Right lobe of liver (tissue), 4 donors: ENCODE data around the gene CYBA.

ENCODE experiments used
- POLR2A ChIP-seq: fragments of 450-650 bp; IDR thresholded peaks from one replicate; pipeline ENCODE4 v1.6.1; 2017; ENCODE audit warnings: antibody characterized with exemption, mild to moderate bottlenecking
- TF ChIP-seq, protein P1 (sequence below), 4 donors: fragments of 200-600 bp in 3 of 4; fragments of 450-650 bp in 1 of 4; IDR thresholded peaks; one replicate each; pipeline versions ENCODE4 v1.5.1 to v1.8.0; 2016 to 2022; ENCODE audit warnings: antibody characterized with exemption in 4 of 4, mild to moderate bottlenecking in 2 of 4
- donor health status: DM: no; HTN: no; CAD: no.
- donor health status: DM: no; HTN: no; CAD: no.
- donor health status: DM: no; HTN: yes; CAD: no.

DNA sequence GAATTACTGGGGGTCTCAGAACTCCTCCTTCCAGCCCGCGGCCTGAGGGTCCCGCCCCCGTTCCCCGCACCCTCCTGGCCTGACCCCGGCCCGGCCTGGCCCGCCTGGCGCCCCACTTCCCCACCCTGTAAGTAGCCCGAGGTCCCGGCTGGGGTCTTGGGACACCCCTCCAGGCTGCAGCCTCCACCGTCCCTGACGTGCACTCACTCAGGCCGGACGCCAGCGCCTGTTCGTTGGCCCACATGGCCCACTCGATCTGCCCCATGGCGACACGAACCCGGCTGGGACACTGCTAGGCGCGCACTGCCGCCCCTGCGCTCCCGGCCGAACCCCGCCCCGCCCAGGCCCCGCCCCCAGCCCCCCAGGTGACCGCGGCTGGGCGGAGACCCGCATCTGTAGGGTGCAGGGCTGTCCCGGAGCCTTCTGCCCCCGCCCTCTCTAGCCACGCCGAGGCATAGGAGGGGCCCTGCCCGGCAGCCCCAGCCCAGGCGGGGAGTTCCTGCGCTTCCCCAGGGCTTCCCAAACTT, at the start of gene CYBA:
- TF ChIP-seq, protein P1, sequence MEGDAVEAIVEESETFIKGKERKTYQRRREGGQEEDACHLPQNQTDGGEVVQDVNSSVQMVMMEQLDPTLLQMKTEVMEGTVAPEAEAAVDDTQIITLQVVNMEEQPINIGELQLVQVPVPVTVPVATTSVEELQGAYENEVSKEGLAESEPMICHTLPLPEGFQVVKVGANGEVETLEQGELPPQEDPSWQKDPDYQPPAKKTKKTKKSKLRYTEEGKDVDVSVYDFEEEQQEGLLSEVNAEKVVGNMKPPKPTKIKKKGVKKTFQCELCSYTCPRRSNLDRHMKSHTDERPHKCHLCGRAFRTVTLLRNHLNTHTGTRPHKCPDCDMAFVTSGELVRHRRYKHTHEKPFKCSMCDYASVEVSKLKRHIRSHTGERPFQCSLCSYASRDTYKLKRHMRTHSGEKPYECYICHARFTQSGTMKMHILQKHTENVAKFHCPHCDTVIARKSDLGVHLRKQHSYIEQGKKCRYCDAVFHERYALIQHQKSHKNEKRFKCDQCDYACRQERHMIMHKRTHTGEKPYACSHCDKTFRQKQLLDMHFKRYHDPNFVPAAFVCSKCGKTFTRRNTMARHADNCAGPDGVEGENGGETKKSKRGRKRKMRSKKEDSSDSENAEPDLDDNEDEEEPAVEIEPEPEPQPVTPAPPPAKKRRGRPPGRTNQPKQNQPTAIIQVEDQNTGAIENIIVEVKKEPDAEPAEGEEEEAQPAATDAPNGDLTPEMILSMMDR (IDR thresholded peaks at IDR 0.05) = no peak
- TF ChIP-seq POLR2A = peak; percentile 34
